Liver (tissue), 9 donors: Measurements from ENCODE around the gene OR6K3. TPM values are rescaled to one million over a fixed set of nuclear protein-coding genes. Genes with fewer than 3 reads are reported as not detected.

Experiments
- DNase-seq: peaks from one replicate; pipeline ENCODE4 v3.0.0-alpha.2; 2017; ENCODE audit warnings: low spot score
- H3K27ac ChIP-seq, 2 donors: one replicate each; pipeline ENCODE4 v1.7.0; 2013; ENCODE audit warnings: inconsistent platforms in 2 of 2, low read length in 2 of 2, control low read depth in 1 of 2, low read depth in 1 of 2, mild to moderate bottlenecking in 1 of 2
- H3K27me3 ChIP-seq, 4 donors: one replicate each; pipeline versions ENCODE4 v1.6.1 to v1.7.0; 2013; ENCODE audit warnings: low read length in 3 of 4, inconsistent platforms in 1 of 4, mild to moderate bottlenecking in 1 of 4, moderate library complexity in 1 of 4; ENCODE audit not compliant: control insufficient read depth in 4 of 4, insufficient read depth in 4 of 4
- H3K36me3 ChIP-seq, 4 donors: one replicate each; pipeline versions ENCODE4 v1.6.1 to v1.7.0; 2013; ENCODE audit warnings: low read length in 3 of 4, mild to moderate bottlenecking in 3 of 4, low read depth in 1 of 4, moderate library complexity in 1 of 4; ENCODE audit not compliant: control insufficient read depth in 4 of 4, insufficient read depth in 3 of 4
- H3K4me1 ChIP-seq, 4 donors: one replicate each; pipeline versions ENCODE4 v1.6.1 to v1.7.0; 2013; ENCODE audit warnings: low read length in 3 of 4, mild to moderate bottlenecking in 3 of 4, moderate library complexity in 1 of 4; ENCODE audit not compliant: control insufficient read depth in 4 of 4, insufficient read depth in 4 of 4
- H3K4me3 ChIP-seq, 3 donors: one replicate each; pipeline versions ENCODE4 v1.6.1 to v1.7.0; 2013; ENCODE audit warnings: low read length in 3 of 3, control low read depth in 1 of 3, low read depth in 1 of 3, mild to moderate bottlenecking in 1 of 3
- H3K9ac ChIP-seq, 2 donors: one replicate each; pipeline ENCODE4 v1.7.0; 2013; ENCODE audit warnings: low read length in 2 of 2, mild to moderate bottlenecking in 2 of 2, moderate library complexity in 2 of 2, control low read depth in 1 of 2, low read depth in 1 of 2
- H3K9me3 ChIP-seq, 4 donors: one replicate each; pipeline versions ENCODE4 v1.6.1 to v1.7.0; 2013; ENCODE audit warnings: low read length in 3 of 4; ENCODE audit not compliant: control insufficient read depth in 4 of 4
- EGR1 ChIP-seq, 2 donors: IDR thresholded peaks; 2 replicates each; pipeline ENCODE4 v1.6.1; 2016 to 2018; ENCODE audit warnings: antibody characterized with exemption in 2 of 2, low read depth in 2 of 2
- FOXA2 ChIP-seq: IDR thresholded peaks from 2 replicates; pipeline ENCODE4 v1.6.1; 2016; ENCODE audit warnings: antibody characterized with exemption
- GABPA ChIP-seq, 2 donors: IDR thresholded peaks in 1 of 2; conservative IDR thresholded peaks in 1 of 2; 2 replicates each; pipeline ENCODE4 v1.6.1; 2016; ENCODE audit warnings: antibody characterized with exemption in 2 of 2, mild to moderate bottlenecking in 1 of 2, moderate library complexity in 1 of 2
- HNF4A ChIP-seq, 2 donors: conservative IDR thresholded peaks; 2 replicates each; pipeline ENCODE4 v1.6.1; 2016; ENCODE audit warnings: antibody characterized with exemption in 2 of 2, mild to moderate bottlenecking in 2 of 2
- HNF4G ChIP-seq: IDR thresholded peaks from 2 replicates; pipeline ENCODE4 v1.6.1; 2016; ENCODE audit warnings: antibody characterized with exemption
- JUND ChIP-seq, 2 donors: IDR thresholded peaks; 2 replicates each; pipeline ENCODE4 v1.6.1; 2016; ENCODE audit warnings: antibody characterized with exemption in 2 of 2
- RAD21 ChIP-seq, 2 donors: IDR thresholded peaks; 2 replicates each; pipeline ENCODE4 v1.6.1; 2016; ENCODE audit warnings: antibody characterized with exemption in 2 of 2, mild to moderate bottlenecking in 2 of 2
- RXRA ChIP-seq, 2 donors: IDR thresholded peaks; 2 replicates each; pipeline ENCODE4 v1.6.1; 2017 to 2018; ENCODE audit warnings: antibody characterized with exemption in 2 of 2, mild to moderate bottlenecking in 1 of 2
- SP1 ChIP-seq: IDR thresholded peaks from 2 replicates; pipeline ENCODE4 v1.6.1; 2018; ENCODE audit warnings: antibody characterized with exemption, mild to moderate bottlenecking
- TAF1 ChIP-seq: conservative IDR thresholded peaks from 2 replicates; pipeline ENCODE4 v1.6.1; 2016; ENCODE audit warnings: antibody characterized with exemption, mild to moderate bottlenecking
- YY1 ChIP-seq: IDR thresholded peaks from 2 replicates; pipeline ENCODE4 v1.6.1; 2016; ENCODE audit warnings: antibody characterized with exemption, mild to moderate bottlenecking
- ZBTB33 ChIP-seq: IDR thresholded peaks from 2 replicates; pipeline ENCODE4 v1.6.1; 2016; ENCODE audit warnings: antibody characterized with exemption
- whole genome bisulfite sequencing: extraction: QIAGEN DNeasy Blood & Tissue Kit; methylation state at CpG from one replicate; pipeline ENCODE4 v1.1.7; 2013; 5-methylcytosine and 5-hydroxymethylcytosine counted together
- polyA plus RNA-seq, 2 donors: library from polyadenylated mRNA; stranded (reverse) in 1 of 2; unstranded in 1 of 2; fragments of 200-250 nt in 1 of 2; fragments of >200 nt in 1 of 2; fragmentation: Nextera tagmentation in 1 of 2; extraction: Ambion mirVana in 1 of 2; gene quantifications; one replicate each; pipeline versions ENCODE4 v1.2.1 to v1.2.3, GENCODE V29; 2013 to 2015
- total RNA-seq, 2 donors: library from RNA; depleted of rRNA; stranded (reverse); fragments of >200 nt; gene quantifications; one replicate each; pipeline ENCODE4 v1.2.3, GENCODE V29; 2014
- TF ChIP-seq, protein P1 (sequence below): IDR thresholded peaks from 2 replicates; pipeline ENCODE4 v1.6.1; 2016; ENCODE audit warnings: antibody characterized with exemption
- TF ChIP-seq, protein P2 (sequence below): IDR thresholded peaks from 2 replicates; pipeline ENCODE4 v1.6.1; 2016; ENCODE audit warnings: antibody characterized with exemption, mild to moderate bottlenecking
- TF ChIP-seq, protein P3 (sequence below): fragments of 150-350 bp; IDR thresholded peaks from 2 replicates; pipeline ENCODE4 v1.5.1; 2017; ENCODE audit warnings: improper control_type of control experiment, low read depth, low read length; ENCODE audit not compliant: missing input control
- donor health status: healthy.
- donor health status: healthy.
- donor health status: healthy.
- donor health status: healthy.
- donor health status: healthy.

OR6K3 gene
- total and polyA plus RNA-seq, 4 donors = 0.19 TPM; not detected in 3

GRCh38 chr1:158735848-158736247 lies 15.3 kb upstream of the OR6K3 start:
- H3K36me3 ChIP-seq = no peaks in the 10 kb centered on the region
- no peaks in the 10 kb centered on the region for H3K4me1 ChIP-seq
- no peak overlapping the region for H3K4me3 ChIP-seq
- no peaks in the 10 kb centered on the region for H3K27me3 ChIP-seq
- DNase-seq = no peak
- no peak for TF ChIP-seq TAF1
- TF ChIP-seq RXRA (IDR thresholded peaks at IDR 0.05) = no peak
- no peak for TF ChIP-seq FOXA2
- TF ChIP-seq, protein P1, sequence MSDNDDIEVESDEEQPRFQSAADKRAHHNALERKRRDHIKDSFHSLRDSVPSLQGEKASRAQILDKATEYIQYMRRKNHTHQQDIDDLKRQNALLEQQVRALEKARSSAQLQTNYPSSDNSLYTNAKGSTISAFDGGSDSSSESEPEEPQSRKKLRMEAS = no peak
- no peak for TF ChIP-seq EGR1 (IDR thresholded peaks at IDR 0.05; ENCODE audit: low read depth in 2 of 2)
- TF ChIP-seq, protein P2, sequence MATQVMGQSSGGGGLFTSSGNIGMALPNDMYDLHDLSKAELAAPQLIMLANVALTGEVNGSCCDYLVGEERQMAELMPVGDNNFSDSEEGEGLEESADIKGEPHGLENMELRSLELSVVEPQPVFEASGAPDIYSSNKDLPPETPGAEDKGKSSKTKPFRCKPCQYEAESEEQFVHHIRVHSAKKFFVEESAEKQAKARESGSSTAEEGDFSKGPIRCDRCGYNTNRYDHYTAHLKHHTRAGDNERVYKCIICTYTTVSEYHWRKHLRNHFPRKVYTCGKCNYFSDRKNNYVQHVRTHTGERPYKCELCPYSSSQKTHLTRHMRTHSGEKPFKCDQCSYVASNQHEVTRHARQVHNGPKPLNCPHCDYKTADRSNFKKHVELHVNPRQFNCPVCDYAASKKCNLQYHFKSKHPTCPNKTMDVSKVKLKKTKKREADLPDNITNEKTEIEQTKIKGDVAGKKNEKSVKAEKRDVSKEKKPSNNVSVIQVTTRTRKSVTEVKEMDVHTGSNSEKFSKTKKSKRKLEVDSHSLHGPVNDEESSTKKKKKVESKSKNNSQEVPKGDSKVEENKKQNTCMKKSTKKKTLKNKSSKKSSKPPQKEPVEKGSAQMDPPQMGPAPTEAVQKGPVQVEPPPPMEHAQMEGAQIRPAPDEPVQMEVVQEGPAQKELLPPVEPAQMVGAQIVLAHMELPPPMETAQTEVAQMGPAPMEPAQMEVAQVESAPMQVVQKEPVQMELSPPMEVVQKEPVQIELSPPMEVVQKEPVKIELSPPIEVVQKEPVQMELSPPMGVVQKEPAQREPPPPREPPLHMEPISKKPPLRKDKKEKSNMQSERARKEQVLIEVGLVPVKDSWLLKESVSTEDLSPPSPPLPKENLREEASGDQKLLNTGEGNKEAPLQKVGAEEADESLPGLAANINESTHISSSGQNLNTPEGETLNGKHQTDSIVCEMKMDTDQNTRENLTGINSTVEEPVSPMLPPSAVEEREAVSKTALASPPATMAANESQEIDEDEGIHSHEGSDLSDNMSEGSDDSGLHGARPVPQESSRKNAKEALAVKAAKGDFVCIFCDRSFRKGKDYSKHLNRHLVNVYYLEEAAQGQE = no peak
- no peak for TF ChIP-seq ZBTB33
- TF ChIP-seq, protein P3, sequence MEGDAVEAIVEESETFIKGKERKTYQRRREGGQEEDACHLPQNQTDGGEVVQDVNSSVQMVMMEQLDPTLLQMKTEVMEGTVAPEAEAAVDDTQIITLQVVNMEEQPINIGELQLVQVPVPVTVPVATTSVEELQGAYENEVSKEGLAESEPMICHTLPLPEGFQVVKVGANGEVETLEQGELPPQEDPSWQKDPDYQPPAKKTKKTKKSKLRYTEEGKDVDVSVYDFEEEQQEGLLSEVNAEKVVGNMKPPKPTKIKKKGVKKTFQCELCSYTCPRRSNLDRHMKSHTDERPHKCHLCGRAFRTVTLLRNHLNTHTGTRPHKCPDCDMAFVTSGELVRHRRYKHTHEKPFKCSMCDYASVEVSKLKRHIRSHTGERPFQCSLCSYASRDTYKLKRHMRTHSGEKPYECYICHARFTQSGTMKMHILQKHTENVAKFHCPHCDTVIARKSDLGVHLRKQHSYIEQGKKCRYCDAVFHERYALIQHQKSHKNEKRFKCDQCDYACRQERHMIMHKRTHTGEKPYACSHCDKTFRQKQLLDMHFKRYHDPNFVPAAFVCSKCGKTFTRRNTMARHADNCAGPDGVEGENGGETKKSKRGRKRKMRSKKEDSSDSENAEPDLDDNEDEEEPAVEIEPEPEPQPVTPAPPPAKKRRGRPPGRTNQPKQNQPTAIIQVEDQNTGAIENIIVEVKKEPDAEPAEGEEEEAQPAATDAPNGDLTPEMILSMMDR = no peak
- TF ChIP-seq SP1 = no peak
- no peak for TF ChIP-seq HNF4G
- no peaks in the 10 kb centered on the region for H3K9me3 ChIP-seq
- no peak overlapping the region for H3K9ac ChIP-seq
- H3K27ac ChIP-seq = no peak overlapping the region

DNA sequence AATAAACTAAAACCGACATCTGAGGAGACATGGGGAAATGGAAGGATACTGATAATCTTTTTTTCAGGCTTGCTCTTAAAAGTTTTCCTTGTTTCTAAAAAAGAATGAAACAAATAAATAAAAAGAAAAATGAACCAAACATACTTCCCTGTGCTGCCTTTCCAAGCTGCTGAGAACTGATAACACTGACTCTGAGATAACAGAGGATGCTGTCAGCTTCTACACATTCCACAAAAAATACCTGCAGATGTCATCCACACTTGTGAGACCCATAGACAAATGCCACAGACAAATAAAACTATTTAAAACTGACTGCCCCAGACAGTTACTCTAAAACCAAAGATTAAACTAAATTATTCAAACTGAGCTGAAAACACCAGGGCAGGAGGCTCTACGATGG lies 12.0 kb upstream of the OR6K3 start:
- no peak overlapping the region for H3K4me3 ChIP-seq
- H3K36me3 ChIP-seq = no peaks in the 10 kb centered on the region
- no peak for TF ChIP-seq RAD21 (IDR thresholded peaks at IDR 0.05)
- no peak for TF ChIP-seq FOXA2
- no peaks in the 10 kb centered on the region for H3K27me3 ChIP-seq
- no peak overlapping the region for H3K9ac ChIP-seq
- H3K4me1 ChIP-seq = peaks cover 0 to 1% (median 0%) of the 10 kb centered on the region in 4 donors
- DNase-seq = no peak
- H3K9me3 ChIP-seq = no peaks in the 10 kb centered on the region
- H3K27ac ChIP-seq = no peak overlapping the region
- 68% methylated on average over 2 of the region's 2 CpGs for WGBS

DNA sequence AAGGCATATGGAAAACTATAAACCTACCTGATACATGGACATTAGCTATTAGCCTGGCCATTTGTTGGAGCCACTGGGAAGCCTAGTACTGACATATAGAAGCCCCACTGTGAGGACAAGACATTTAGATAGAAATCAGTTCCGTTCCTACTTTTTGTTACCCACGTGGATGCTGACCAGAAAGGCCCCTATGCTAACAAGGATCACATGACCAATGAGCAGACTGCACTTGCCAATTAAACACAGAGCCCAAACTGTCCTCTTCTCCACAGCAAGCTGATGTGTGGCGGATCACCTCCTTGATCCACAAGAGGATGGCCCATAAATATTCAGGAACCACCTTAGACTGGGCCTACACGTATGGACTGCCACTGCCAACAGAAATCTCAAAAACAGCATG lies 11.2 kb upstream of the OR6K3 start:
- Histone ChIP-seq H3K4me3 (no peak overlapping the region), H3K4me1 (peaks cover 0 to 1% (median 0%) of the 10 kb centered on the region in 4 donors), H3K36me3 (no peaks in the 10 kb centered on the region), H3K27ac (no peak overlapping the region), H3K27me3 (no peaks in the 10 kb centered on the region), H3K9me3 (no peaks in the 10 kb centered on the region), H3K9ac (no peak overlapping the region)
- no peak for DNase-seq
- WGBS = 85% methylated on average over 4 of the region's 4 CpGs
- TF ChIP-seq ZBTB33 = no peak
- TF ChIP-seq FOXA2 = no peak
- no peak for TF ChIP-seq EGR1 (IDR thresholded peaks at IDR 0.05; ENCODE audit: low read depth in 2 of 2)
- TF ChIP-seq RXRA (IDR thresholded peaks at IDR 0.05) = no peak
- TF ChIP-seq JUND (IDR thresholded peaks at IDR 0.05) = no peak
- no peak for TF ChIP-seq HNF4A (conservative IDR thresholded peaks at IDR 0.05)
- TF ChIP-seq, protein P3 = no peak
- TF ChIP-seq GABPA (IDR thresholded peaks at IDR 0.05 in 1 of 2, conservative IDR thresholded peaks at IDR 0.05 in 1 of 2) = no peak
- TF ChIP-seq YY1 = no peak
- no peak for TF ChIP-seq HNF4G
